ENCODE measurements around the gene PLSCR3. TPM values are rescaled to one million over a fixed set of nuclear protein-coding genes. Genes with fewer than 3 reads are reported as not detected.

The PLSCR3 gene
- total RNA-seq, 4 donors from 2014 or later = 16.8 to 38.1 (median 17.7) TPM

- no peak for ATAC-seq
- no peaks in the 10 kb centered on the region for H3K9me3 ChIP-seq
- no CpG with 5 or more reads among the region's 11 CpGs for WGBS, 2 donors (ENCODE audit: low coverage in 1 of 2)
- H3K27ac ChIP-seq = peak overlapping the region in 2 of 4 donors; percentile 63 to 73
- H3K4me3 ChIP-seq = peak overlapping the region in 1 of 2 donors; percentile 51
- no peaks in the 10 kb centered on the region for H3K27me3 ChIP-seq
- H3K4me1 ChIP-seq = peaks cover 0 to 43% (median 21%) of the 10 kb centered on the region in 3 donors
- TF ChIP-seq POLR2A (IDR thresholded peaks at IDR 0.05) = no peak
- no peak for TF ChIP-seq POLR2AphosphoS5 (IDR thresholded peaks at IDR 0.05)
- no peak for TF ChIP-seq EP300 (IDR thresholded peaks at IDR 0.05)
- TF ChIP-seq, protein P1, sequence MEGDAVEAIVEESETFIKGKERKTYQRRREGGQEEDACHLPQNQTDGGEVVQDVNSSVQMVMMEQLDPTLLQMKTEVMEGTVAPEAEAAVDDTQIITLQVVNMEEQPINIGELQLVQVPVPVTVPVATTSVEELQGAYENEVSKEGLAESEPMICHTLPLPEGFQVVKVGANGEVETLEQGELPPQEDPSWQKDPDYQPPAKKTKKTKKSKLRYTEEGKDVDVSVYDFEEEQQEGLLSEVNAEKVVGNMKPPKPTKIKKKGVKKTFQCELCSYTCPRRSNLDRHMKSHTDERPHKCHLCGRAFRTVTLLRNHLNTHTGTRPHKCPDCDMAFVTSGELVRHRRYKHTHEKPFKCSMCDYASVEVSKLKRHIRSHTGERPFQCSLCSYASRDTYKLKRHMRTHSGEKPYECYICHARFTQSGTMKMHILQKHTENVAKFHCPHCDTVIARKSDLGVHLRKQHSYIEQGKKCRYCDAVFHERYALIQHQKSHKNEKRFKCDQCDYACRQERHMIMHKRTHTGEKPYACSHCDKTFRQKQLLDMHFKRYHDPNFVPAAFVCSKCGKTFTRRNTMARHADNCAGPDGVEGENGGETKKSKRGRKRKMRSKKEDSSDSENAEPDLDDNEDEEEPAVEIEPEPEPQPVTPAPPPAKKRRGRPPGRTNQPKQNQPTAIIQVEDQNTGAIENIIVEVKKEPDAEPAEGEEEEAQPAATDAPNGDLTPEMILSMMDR (IDR thresholded peaks at IDR 0.05) = no peak
- H3K36me3 ChIP-seq = peaks cover 0 to 22% of the 10 kb centered on the region in 2 donors
These were observed 11.0 kb downstream of the PLSCR3 start for GRCh38 chr17:7383371-7383741.

DNA sequence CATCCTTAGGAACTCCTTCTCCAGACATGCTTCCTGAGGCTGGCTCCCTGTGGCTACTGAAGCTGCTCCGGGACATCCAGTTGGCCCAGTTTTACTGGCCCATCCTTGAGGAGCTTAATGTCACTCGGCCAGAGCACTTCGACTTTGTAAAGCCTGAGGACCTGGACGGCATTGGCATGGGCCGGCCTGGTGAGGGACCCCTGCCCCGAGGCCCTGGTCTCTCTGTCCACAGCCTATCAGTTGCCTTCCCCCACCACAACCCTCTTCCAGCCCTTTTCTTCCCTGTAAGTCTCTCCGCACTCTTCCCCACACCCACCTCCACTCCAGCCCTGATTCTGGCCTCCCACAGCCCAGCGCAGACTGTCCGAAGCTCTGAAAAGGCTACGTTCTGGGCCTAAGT, 11.4 kb downstream of the PLSCR3 start:
- peaks cover 0 to 43% (median 21%) of the 10 kb centered on the region in 3 donors for H3K4me1 ChIP-seq
- H3K27ac ChIP-seq = no peak overlapping the region
- no peak for TF ChIP-seq POLR2AphosphoS5 (IDR thresholded peaks at IDR 0.05)
- TF ChIP-seq, protein P1 (IDR thresholded peaks at IDR 0.05) = no peak
- TF ChIP-seq POLR2A (IDR thresholded peaks at IDR 0.05) = no peak
- no peak for TF ChIP-seq EP300 (IDR thresholded peaks at IDR 0.05)
- H3K9me3 ChIP-seq = no peaks in the 10 kb centered on the region
- ATAC-seq = no peak
- H3K36me3 ChIP-seq = peaks cover 0 to 17% of the 10 kb centered on the region in 2 donors
- no peaks in the 10 kb centered on the region for H3K27me3 ChIP-seq
- 90 to 100% methylated on average over 3 to 7 of the region's 10 CpGs for WGBS, 2 donors (ENCODE audit: low coverage in 1 of 2)
- H3K4me3 ChIP-seq = no peak overlapping the region

GRCh38 chr17:7380855-7381683, 13.3 kb downstream of the PLSCR3 start, which contains the start of gene TNK1:
Gene TNK1, plus strand, starts transcription at chr17:7381089. Its CDS starts 1,838 bp downstream, at chr17:7382927.
- 6 to 10% methylated on average over 2 to 21 of the region's 52 CpGs for WGBS, 2 donors (ENCODE audit: low coverage in 1 of 2)
- no peaks in the 10 kb centered on the region for H3K9me3 ChIP-seq
- peak within 1 kb of the TSS in 3 of 4 donors; percentile 73 to 80 (median 77) for H3K27ac ChIP-seq

DNA sequence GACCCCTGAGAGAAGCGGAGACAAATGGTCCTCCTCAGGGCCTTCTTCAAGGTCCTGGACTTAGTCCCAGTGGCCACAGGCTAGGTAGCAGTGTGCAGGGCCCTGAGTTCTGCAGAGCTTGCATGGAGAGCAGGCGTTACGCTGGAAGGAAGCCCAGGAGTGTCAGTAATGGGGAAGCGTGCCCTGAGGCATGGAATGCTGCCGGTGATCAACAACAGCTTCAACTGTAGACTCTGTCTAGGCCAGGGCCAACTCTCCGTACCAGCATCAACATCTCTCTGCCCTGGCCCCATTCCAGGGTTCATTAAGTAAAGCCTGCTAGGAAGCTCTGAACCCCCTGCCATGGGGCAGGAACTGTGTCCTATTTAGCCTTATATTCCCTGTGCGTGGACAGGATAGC, 14.0 kb downstream of the PLSCR3 start:
- H3K4me1 ChIP-seq = peaks cover 0 to 43% (median 21%) of the 10 kb centered on the region in 3 donors
- WGBS, 2 donors (ENCODE audit: low coverage in 1 of 2) = 0% methylated on average over 1 of the region's 7 CpGs; no CpG with 5 or more reads in 1 of the 2 donors
- H3K4me3 ChIP-seq = peak overlapping the region; percentile 15 to 58
- H3K27ac ChIP-seq = peak overlapping the region in 3 of 4 donors; percentile 73 to 80 (median 77)
- no peaks in the 10 kb centered on the region for H3K36me3 ChIP-seq
- H3K9me3 ChIP-seq = no peaks in the 10 kb centered on the region
- ATAC-seq = peak; percentile 73
- no peaks in the 10 kb centered on the region for H3K27me3 ChIP-seq
- no peak for TF ChIP-seq POLR2A (IDR thresholded peaks at IDR 0.05)
- peak; percentile 73 for TF ChIP-seq POLR2AphosphoS5 (IDR thresholded peaks at IDR 0.05)
- TF ChIP-seq EP300 (IDR thresholded peaks at IDR 0.05) = no peak
- TF ChIP-seq, protein P1 (IDR thresholded peaks at IDR 0.05) = no peak

More at GRCh38 chr17:7380855-7381683, 13.3 kb downstream of the PLSCR3 start, which contains the start of gene TNK1:
- H3K4me1 ChIP-seq = peaks cover 0 to 43% (median 21%) of the 10 kb centered on the region in 3 donors
- H3K27me3 ChIP-seq = no peaks in the 10 kb centered on the region
- ATAC-seq = peak; percentile 60
- peaks cover 0 to 2% of the 10 kb centered on the region in 2 donors for H3K36me3 ChIP-seq
- peak within 1 kb of the TSS; percentile 15 to 58 for H3K4me3 ChIP-seq
- TF ChIP-seq EP300 (IDR thresholded peaks at IDR 0.05) = no peak
- TF ChIP-seq POLR2A (IDR thresholded peaks at IDR 0.05) = peak in 1 of 2 donors; percentile 9
- TF ChIP-seq, protein P1 (IDR thresholded peaks at IDR 0.05) = no peak
- peak; percentile 55 for TF ChIP-seq POLR2AphosphoS5 (IDR thresholded peaks at IDR 0.05)

Data from gastroesophageal sphincter (tissue), 4 donors.